Neural cell (in vitro differentiated cells): ENCODE data around the gene ANXA4. TPM values are rescaled to one million over a fixed set of nuclear protein-coding genes. Genes with fewer than 3 reads are reported as not detected.

Experiments
- H2AFZ ChIP-seq: fragments of 200-600, 300-800 bp; sonication (generic), shearing (Covaris generic); 2 replicates; pipeline ENCODE4 v1.6.0; 2014; ENCODE audit warnings: low read depth, mild to moderate bottlenecking, antibody characterized with exemption, low read length, moderate library complexity
- H3F3A ChIP-seq: fragments of 200-600 bp; shearing (Covaris generic); 2 replicates; pipeline ENCODE4 v1.6.1; 2016; ENCODE audit warnings: mild to moderate bottlenecking, moderate library complexity, mixed read lengths, antibody characterized with exemption, low read length; ENCODE audit not compliant: insufficient read depth, poor library complexity, severe bottlenecking
- H3K27ac ChIP-seq: fragments of 200-600, 300-800 bp; sonication (generic), shearing (Covaris generic); 2 replicates; pipeline ENCODE4 v1.5.1; 2014; ENCODE audit warnings: mild to moderate bottlenecking, low read length, moderate library complexity
- H3K27me3 ChIP-seq: fragments of 300-800, 200-600 bp; sonication (generic), shearing (Covaris generic); 2 replicates; pipeline ENCODE4 v1.6.0; 2014; ENCODE audit warnings: mild to moderate bottlenecking, low read depth, low read length, moderate library complexity; ENCODE audit not compliant: insufficient read depth
- H3K36me3 ChIP-seq: fragments of 300-800, 200-600 bp; sonication (generic), shearing (Covaris generic); 2 replicates; pipeline ENCODE4 v1.5.1; 2014; ENCODE audit warnings: mild to moderate bottlenecking, antibody characterized with exemption, low read length, moderate library complexity; ENCODE audit not compliant: insufficient read depth
- H3K4me2 ChIP-seq: fragments of 300-800, 200-600 bp; sonication (generic), shearing (Covaris generic); 2 replicates; pipeline ENCODE4 v1.6.0; 2014; ENCODE audit warnings: mild to moderate bottlenecking, low read length
- H3K4me3 ChIP-seq: fragments of 300-800, 200-600 bp; sonication (generic), shearing (Covaris generic); 2 replicates; pipeline ENCODE4 v1.5.1; 2014; ENCODE audit warnings: mild to moderate bottlenecking, low read length, moderate library complexity
- H3K79me2 ChIP-seq: fragments of 200-600 bp; shearing (Covaris generic); replicated peaks from 2 replicates; pipeline ENCODE4 v1.6.0; 2014; ENCODE audit warnings: mild to moderate bottlenecking, low read length, moderate library complexity; ENCODE audit not compliant: insufficient read depth
- H3K9ac ChIP-seq: fragments of 300-800, 200-600 bp; sonication (generic), shearing (Covaris generic); 2 replicates; pipeline ENCODE4 v1.6.1; 2016; ENCODE audit warnings: mild to moderate bottlenecking, low read length, mixed read lengths
- H3K9me2 ChIP-seq: fragments of 200-600 bp; shearing (Covaris generic); 2 replicates; pipeline ENCODE4 v1.6.1; 2016; ENCODE audit warnings: mild to moderate bottlenecking, low read length, mixed read lengths; ENCODE audit not compliant: insufficient read depth
- H3K9me3 ChIP-seq: fragments of 200-600, 300-800 bp; sonication (generic), shearing (Covaris generic); 2 replicates; pipeline ENCODE4 v1.6.1; 2016; ENCODE audit warnings: mild to moderate bottlenecking, mixed run types, low read length, moderate library complexity, mixed read lengths
- H4K20me1 ChIP-seq: fragments of 200-600 bp; shearing (Covaris generic); 2 replicates; pipeline ENCODE4 v1.6.1; 2016; ENCODE audit warnings: mild to moderate bottlenecking, mixed run types; ENCODE audit not compliant: insufficient read depth
- EP300 ChIP-seq: fragments of 450-650 bp; conservative IDR thresholded peaks from 2 replicates; pipeline ENCODE4 v1.6.1; 2014; ENCODE audit warnings: antibody characterized with exemption, mild to moderate bottlenecking, moderate library complexity; ENCODE audit not compliant: poor library complexity, severe bottlenecking
- EZH2 ChIP-seq: fragments of 200-600, 300-800 bp; shearing (Covaris generic), sonication (generic); IDR thresholded peaks from 2 replicates; pipeline ENCODE4 v1.6.1; 2014; ENCODE audit warnings: antibody characterized with exemption, low read length, borderline replicate concordance, mild to moderate bottlenecking; ENCODE audit not compliant: insufficient read depth, poor library complexity, severe bottlenecking
- MXI1 ChIP-seq: fragments of 450-650 bp; conservative IDR thresholded peaks from 2 replicates; pipeline ENCODE4 v1.6.1; 2014; ENCODE audit warnings: antibody characterized with exemption, mild to moderate bottlenecking; ENCODE audit not compliant: poor library complexity, severe bottlenecking
- POLR2AphosphoS5 ChIP-seq: IDR thresholded peaks from 2 replicates; pipeline ENCODE4 v1.6.1; 2012
- RAD21 ChIP-seq: fragments of 450-650 bp; conservative IDR thresholded peaks from 2 replicates; pipeline ENCODE4 v1.6.1; 2014; ENCODE audit warnings: antibody characterized with exemption, mild to moderate bottlenecking, moderate library complexity
- SMC3 ChIP-seq: fragments of 450-650 bp; conservative IDR thresholded peaks from 2 replicates; pipeline ENCODE4 v1.6.1; 2014; ENCODE audit warnings: antibody characterized with exemption, mild to moderate bottlenecking, moderate library complexity; ENCODE audit not compliant: poor library complexity
- TAF1 ChIP-seq: IDR thresholded peaks from 2 replicates; pipeline ENCODE4 v1.6.1; 2012; ENCODE audit warnings: low read depth
- polyA plus RNA-seq: library from polyadenylated mRNA; depleted of rRNA; stranded (reverse); fragments of >200 nt; gene quantifications from 2 replicates; pipeline ENCODE4 v1.2.3, GENCODE V29; 2014
- TF ChIP-seq, protein P1 (sequence below): IDR thresholded peaks from 2 replicates; pipeline ENCODE4 v1.6.1; 2012; ENCODE audit warnings: borderline replicate concordance
- TF ChIP-seq, protein P2 (sequence below): fragments of 450-650 bp; IDR thresholded peaks from 2 replicates; pipeline ENCODE4 v1.5.1; 2014; ENCODE audit warnings: antibody characterized with exemption, mild to moderate bottlenecking, moderate library complexity; ENCODE audit not compliant: poor library complexity, severe bottlenecking

The ANXA4 gene
- polyA plus RNA-seq, 1 donor from 2014 or later = 1.8 TPM

GRCh38 chr2:69780921-69781320 lies 39.0 kb downstream of the ANXA4 start:
- H3K9ac ChIP-seq = no peak overlapping the region
- TF ChIP-seq, protein P1, sequence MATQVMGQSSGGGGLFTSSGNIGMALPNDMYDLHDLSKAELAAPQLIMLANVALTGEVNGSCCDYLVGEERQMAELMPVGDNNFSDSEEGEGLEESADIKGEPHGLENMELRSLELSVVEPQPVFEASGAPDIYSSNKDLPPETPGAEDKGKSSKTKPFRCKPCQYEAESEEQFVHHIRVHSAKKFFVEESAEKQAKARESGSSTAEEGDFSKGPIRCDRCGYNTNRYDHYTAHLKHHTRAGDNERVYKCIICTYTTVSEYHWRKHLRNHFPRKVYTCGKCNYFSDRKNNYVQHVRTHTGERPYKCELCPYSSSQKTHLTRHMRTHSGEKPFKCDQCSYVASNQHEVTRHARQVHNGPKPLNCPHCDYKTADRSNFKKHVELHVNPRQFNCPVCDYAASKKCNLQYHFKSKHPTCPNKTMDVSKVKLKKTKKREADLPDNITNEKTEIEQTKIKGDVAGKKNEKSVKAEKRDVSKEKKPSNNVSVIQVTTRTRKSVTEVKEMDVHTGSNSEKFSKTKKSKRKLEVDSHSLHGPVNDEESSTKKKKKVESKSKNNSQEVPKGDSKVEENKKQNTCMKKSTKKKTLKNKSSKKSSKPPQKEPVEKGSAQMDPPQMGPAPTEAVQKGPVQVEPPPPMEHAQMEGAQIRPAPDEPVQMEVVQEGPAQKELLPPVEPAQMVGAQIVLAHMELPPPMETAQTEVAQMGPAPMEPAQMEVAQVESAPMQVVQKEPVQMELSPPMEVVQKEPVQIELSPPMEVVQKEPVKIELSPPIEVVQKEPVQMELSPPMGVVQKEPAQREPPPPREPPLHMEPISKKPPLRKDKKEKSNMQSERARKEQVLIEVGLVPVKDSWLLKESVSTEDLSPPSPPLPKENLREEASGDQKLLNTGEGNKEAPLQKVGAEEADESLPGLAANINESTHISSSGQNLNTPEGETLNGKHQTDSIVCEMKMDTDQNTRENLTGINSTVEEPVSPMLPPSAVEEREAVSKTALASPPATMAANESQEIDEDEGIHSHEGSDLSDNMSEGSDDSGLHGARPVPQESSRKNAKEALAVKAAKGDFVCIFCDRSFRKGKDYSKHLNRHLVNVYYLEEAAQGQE = no peak
- TF ChIP-seq EZH2 (no peak), MXI1 (no peak), RAD21 (no peak), TAF1 (no peak), POLR2AphosphoS5 (no peak), SMC3 (no peak), EP300 (no peak)
- TF ChIP-seq, protein P2, sequence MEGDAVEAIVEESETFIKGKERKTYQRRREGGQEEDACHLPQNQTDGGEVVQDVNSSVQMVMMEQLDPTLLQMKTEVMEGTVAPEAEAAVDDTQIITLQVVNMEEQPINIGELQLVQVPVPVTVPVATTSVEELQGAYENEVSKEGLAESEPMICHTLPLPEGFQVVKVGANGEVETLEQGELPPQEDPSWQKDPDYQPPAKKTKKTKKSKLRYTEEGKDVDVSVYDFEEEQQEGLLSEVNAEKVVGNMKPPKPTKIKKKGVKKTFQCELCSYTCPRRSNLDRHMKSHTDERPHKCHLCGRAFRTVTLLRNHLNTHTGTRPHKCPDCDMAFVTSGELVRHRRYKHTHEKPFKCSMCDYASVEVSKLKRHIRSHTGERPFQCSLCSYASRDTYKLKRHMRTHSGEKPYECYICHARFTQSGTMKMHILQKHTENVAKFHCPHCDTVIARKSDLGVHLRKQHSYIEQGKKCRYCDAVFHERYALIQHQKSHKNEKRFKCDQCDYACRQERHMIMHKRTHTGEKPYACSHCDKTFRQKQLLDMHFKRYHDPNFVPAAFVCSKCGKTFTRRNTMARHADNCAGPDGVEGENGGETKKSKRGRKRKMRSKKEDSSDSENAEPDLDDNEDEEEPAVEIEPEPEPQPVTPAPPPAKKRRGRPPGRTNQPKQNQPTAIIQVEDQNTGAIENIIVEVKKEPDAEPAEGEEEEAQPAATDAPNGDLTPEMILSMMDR = no peak
- no peaks in the 10 kb centered on the region for H3K9me2 ChIP-seq
- H3K36me3 ChIP-seq = no peaks in the 10 kb centered on the region
- no peaks in the 10 kb centered on the region for H3K79me2 ChIP-seq
- no peaks in the 10 kb centered on the region for H3F3A ChIP-seq
- no peak overlapping the region for H2AFZ ChIP-seq
- no peaks in the 10 kb centered on the region for H3K9me3 ChIP-seq
- H3K4me2 ChIP-seq = no peak overlapping the region
- H3K27ac ChIP-seq = no peak overlapping the region
- H3K4me3 ChIP-seq = no peak overlapping the region
- H3K27me3 ChIP-seq = no peaks in the 10 kb centered on the region
- H4K20me1 ChIP-seq = no peaks in the 10 kb centered on the region

GRCh38 chr2:69781321-69782248 lies 39.7 kb downstream of the ANXA4 start:
- Histone ChIP-seq H3K9me2 (no peaks in the 10 kb centered on the region), H3K27ac (no peak overlapping the region), H3K4me3 (no peak overlapping the region), H3F3A (no peaks in the 10 kb centered on the region), H3K9ac (no peak overlapping the region), H3K79me2 (no peaks in the 10 kb centered on the region), H4K20me1 (no peaks in the 10 kb centered on the region), H3K27me3 (no peaks in the 10 kb centered on the region), H2AFZ (no peak overlapping the region), H3K4me2 (no peak overlapping the region), H3K9me3 (no peaks in the 10 kb centered on the region), H3K36me3 (no peaks in the 10 kb centered on the region)
- TF ChIP-seq SMC3 = no peak
- no peak for TF ChIP-seq RAD21
- TF ChIP-seq EP300 = no peak
- no peak for TF ChIP-seq EZH2
- TF ChIP-seq, protein P2 = no peak
- no peak for TF ChIP-seq TAF1
- no peak for TF ChIP-seq POLR2AphosphoS5
